ENCODE measurements around the gene NAALAD2. TPM values are rescaled to one million over a fixed set of nuclear protein-coding genes. Genes with fewer than 3 reads are reported as not detected.

The NAALAD2 gene
- total RNA-seq: 0.22 and 0.26 TPM in 2 replicates

DNA sequence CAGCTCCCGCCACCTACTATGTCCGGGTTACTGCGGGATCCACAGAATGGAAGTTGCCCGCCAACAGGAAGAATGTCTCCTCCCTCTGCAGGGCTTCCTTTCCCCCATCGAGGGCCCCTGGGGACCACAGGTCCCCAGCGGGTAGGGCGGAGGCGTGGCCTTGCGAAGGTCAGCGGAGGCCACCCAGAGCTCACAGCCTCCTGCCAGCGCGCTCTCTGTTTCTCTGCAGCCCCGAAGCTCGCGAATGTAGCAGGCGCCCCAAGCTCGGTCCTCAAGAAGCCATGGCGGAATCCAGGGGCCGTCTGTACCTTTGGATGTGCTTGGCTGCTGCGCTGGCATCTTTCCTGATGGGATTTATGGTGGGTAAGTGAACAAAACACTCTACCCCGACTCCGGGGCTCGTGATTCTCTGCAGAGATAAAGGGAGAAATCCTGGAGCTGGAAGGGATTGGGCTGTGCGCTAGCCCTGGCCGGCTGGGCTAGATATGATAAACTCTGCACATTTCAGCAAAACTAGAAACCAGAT is at the start of gene NAALAD2:
TSS of gene NAALAD2 (plus strand) at position 186 of the 526 bp plus-strand sequence. CDS start at position 282, 96 bp downstream.

GRCh38 chr11:90085650-90086049 is 48.8 kb upstream of the NAALAD2 start, which contains the start of gene UBTFL1:
Gene UBTFL1, plus strand, starts transcription at chr11:90085950. Its CDS starts 0 bp downstream, at chr11:90085950.

DNA sequence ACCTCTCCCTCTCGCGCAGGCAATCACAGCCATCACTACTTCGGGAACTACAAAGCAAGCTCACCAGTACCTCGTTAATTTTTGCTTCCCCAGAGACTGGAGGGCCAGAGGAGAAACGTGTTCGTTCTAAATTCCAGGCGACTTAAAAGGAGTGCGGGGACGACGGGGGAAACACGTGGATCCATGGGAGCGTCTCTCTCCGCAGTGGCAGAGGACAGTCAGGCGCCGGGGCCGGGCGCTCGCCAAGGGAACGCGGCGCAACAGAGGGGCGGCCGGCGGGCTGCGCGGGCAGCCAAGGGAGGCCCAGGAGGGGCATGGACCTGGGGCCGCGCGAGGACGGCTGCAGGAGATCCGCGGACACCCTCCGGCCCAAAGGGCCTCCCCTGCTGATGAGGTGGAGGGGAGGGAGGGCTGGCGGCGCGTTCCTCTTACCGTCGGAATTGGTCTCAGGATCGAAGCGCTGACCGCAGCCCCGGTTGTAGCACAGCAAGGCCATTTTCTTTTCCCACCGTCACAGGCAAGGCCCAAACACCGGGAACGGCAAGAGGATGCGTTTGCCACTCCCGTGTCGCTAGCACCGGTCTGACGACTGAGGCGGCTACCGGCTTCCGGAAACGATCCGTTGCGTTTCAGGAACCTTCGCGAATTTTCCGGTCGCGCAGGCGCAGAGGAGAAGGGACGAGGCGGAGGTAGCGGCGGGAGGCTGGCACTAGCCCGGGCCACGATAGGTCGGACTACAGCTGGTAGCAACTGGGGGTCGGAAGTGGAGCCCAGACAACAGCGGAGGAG is 88.2 kb downstream of the NAALAD2 start, which contains the start of gene CHORDC1:
TSS of gene CHORDC1 (minus strand) at position 591 of the 789 bp plus-strand sequence. CDS start at position 496, 95 bp downstream.

Small RNAs within 50 kb of the gene (small RNA-seq; reads per million reads assigned to genes)
- gene RF00275: not detected

Other genes with a start within 250 kb of the NAALAD2 start
- not detected in 2 replicates for gene TRIM49D1, start 212.4 kb upstream of the NAALAD2 start, total RNA-seq
- not detected in 2 replicates for gene TRIM49D2, start 210.6 kb upstream of the NAALAD2 start, total RNA-seq
- not detected in 2 replicates for gene TRIM64, start 168.6 kb upstream of the NAALAD2 start, total RNA-seq
- not detected in 2 replicates for gene TRIM49C, start 103.6 kb upstream of the NAALAD2 start, total RNA-seq
- not detected in 2 replicates for gene UBTFL1, start 48.7 kb upstream of the NAALAD2 start, total RNA-seq
- gene CHORDC1, start 88.4 kb downstream of the NAALAD2 start, total RNA-seq: 25.7 and 38.8 TPM in 2 replicates

All from articular chondrocyte of knee joint (primary cell).